ENCODE data around the gene ISYNA1.

Gene ISYNA1

DNA sequence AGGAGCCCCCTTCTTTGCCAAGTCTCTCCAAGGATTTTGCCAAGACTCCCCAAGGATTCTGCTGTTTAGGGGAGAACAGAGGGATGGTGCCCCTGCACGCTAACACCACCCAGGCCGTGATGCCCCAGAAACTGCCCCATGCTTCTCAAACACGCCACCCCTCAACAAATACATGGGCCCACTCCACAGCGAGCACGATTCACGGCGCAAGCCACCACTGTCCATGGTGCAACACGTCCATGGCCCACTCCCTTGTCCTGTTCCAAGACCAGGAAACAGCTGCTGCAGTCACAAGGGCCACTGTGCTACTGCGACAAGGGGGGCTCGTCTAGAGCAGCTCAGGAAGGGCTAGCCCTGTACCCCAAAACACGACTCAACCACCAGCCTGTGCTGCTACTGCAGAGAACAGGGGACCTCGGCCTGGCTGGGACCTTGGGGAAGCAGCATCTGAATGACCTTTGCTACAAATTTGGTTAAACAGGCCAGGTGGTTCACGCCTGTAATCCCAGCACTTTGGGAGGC is 36.5 kb upstream of the ISYNA1 start:
- Histone ChIP-seq H3K9ac (ENCODE audit: low read length) (no peak overlapping the region), H3K4ac (ENCODE audit: low read depth, low read length) (no peak overlapping the region), H4K12ac (ENCODE audit: low read depth, low read length) (no peak overlapping the region), H2AFZ (ENCODE audit: insufficient read depth, low read length, poor library complexity) (no peak overlapping the region), H3K4me3 (ENCODE audit: low read depth, low read length) (no peak overlapping the region), H3K14ac (ENCODE audit: low read length) (no peak overlapping the region), H4K8ac (ENCODE audit: low read depth, low read length) (no peak overlapping the region), H3K18ac (ENCODE audit: low read length) (peak overlapping the region; percentile 28), H3K4me1 (ENCODE audit: control insufficient read depth in 1 of 2, insufficient read depth in 2 of 2, low read length in 2 of 2) (peaks cover 10 to 11% of the 10 kb centered on the region in 2 experiments), H3K23ac (ENCODE audit: low read length) (no peak overlapping the region), H4K91ac (ENCODE audit: low read depth, low read length) (no peak overlapping the region), H3K4me2 (ENCODE audit: low read length) (no peak overlapping the region), H2AK5ac (ENCODE audit: low read length) (no peak overlapping the region), H3K27ac (ENCODE audit: low read depth, low read length) (no peak overlapping the region), H3K9me3 (ENCODE audit: insufficient read depth, low read depth, low read length) (no peaks in the 10 kb centered on the region), H2BK5ac (ENCODE audit: low read depth, low read length, poor library complexity) (no peak overlapping the region), H3K79me2 (ENCODE audit: control insufficient read depth, insufficient read depth, low read length, poor library complexity) (peaks cover 5% of the 10 kb centered on the region), H3K79me1 (ENCODE audit: low read length) (peaks cover 4% of the 10 kb centered on the region), H2BK120ac (ENCODE audit: insufficient read depth, low read length, poor library complexity) (no peak overlapping the region), H3K27me3 (ENCODE audit: insufficient read depth, low read length) (no peaks in the 10 kb centered on the region), H2BK12ac (ENCODE audit: low read length) (no peak overlapping the region), H3K36me3 (ENCODE audit: control insufficient read depth in 1 of 2, insufficient read depth in 2 of 2, low read length in 2 of 2) (peaks cover 0 to 7% of the 10 kb centered on the region in 2 experiments)
- no peak for DNase-seq
- WGBS (ENCODE audit: extremely low coverage, insufficient coverage, insufficient read length) = no CpG with 5 or more reads among the region's 13 CpGs

DNA sequence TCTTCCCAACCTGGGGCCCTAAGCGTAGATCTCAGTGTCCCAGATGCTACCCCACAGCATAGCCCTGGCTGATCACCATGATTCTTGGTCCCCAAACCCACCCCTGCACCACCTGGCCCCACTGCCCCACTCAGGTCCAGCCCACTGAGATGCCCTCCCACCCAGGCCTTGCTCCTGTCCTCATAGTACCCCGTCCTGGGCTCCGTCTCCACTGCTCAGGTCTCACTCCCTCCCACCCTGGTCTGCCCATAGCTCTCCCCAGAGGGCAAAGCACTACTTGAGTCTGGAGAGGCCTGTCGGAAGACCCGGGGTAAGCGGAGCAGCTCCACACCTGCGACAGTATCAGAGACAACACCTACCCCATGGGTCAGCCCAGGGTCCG is 35.8 kb upstream of the ISYNA1 start:
- no peaks in the 10 kb centered on the region for H3K27me3 ChIP-seq (ENCODE audit: insufficient read depth, low read length)
- no peak overlapping the region for H4K91ac ChIP-seq (ENCODE audit: low read depth, low read length)
- H4K12ac ChIP-seq (ENCODE audit: low read depth, low read length) = no peak overlapping the region
- no peak overlapping the region for H3K27ac ChIP-seq (ENCODE audit: low read depth, low read length)
- H4K8ac ChIP-seq (ENCODE audit: low read depth, low read length) = no peak overlapping the region
- H3K4me2 ChIP-seq (ENCODE audit: low read length) = no peak overlapping the region
- no peak overlapping the region for H3K4me3 ChIP-seq (ENCODE audit: low read depth, low read length)
- H2AK5ac ChIP-seq (ENCODE audit: low read length) = no peak overlapping the region
- no peak overlapping the region for H2BK120ac ChIP-seq (ENCODE audit: insufficient read depth, low read length, poor library complexity)
- H3K4me1 ChIP-seq (ENCODE audit: control insufficient read depth in 1 of 2, insufficient read depth in 2 of 2, low read length in 2 of 2) = peaks cover 6% of the 10 kb centered on the region in 2 experiments
- H2BK5ac ChIP-seq (ENCODE audit: low read depth, low read length, poor library complexity) = no peak overlapping the region
- no peak overlapping the region for H2BK12ac ChIP-seq (ENCODE audit: low read length)
- no peak overlapping the region for H3K4ac ChIP-seq (ENCODE audit: low read depth, low read length)
- no CpG with 5 or more reads among the region's 8 CpGs for WGBS (ENCODE audit: extremely low coverage, insufficient coverage, insufficient read length)
- peaks cover 5% of the 10 kb centered on the region for H3K79me2 ChIP-seq (ENCODE audit: control insufficient read depth, insufficient read depth, low read length, poor library complexity)
- no peak overlapping the region for H2AFZ ChIP-seq (ENCODE audit: insufficient read depth, low read length, poor library complexity)
- no peak overlapping the region for H3K9ac ChIP-seq (ENCODE audit: low read length)
- H3K9me3 ChIP-seq (ENCODE audit: insufficient read depth, low read depth, low read length) = no peaks in the 10 kb centered on the region
- peaks cover 4% of the 10 kb centered on the region for H3K79me1 ChIP-seq (ENCODE audit: low read length)
- H3K36me3 ChIP-seq (ENCODE audit: control insufficient read depth in 1 of 2, insufficient read depth in 2 of 2, low read length in 2 of 2) = peaks cover 3 to 7% of the 10 kb centered on the region in 2 experiments
- no peak overlapping the region for H3K14ac ChIP-seq (ENCODE audit: low read length)
- no peak overlapping the region for H3K23ac ChIP-seq (ENCODE audit: low read length)
- no peak for DNase-seq
- no peak overlapping the region for H3K18ac ChIP-seq (ENCODE audit: low read length)

GRCh38 chr19:18473003-18473705 is 35.2 kb upstream of the ISYNA1 start:
- Histone ChIP-seq H2BK12ac (ENCODE audit: low read length) (no peak overlapping the region), H2BK120ac (ENCODE audit: insufficient read depth, low read length, poor library complexity) (no peak overlapping the region), H3K18ac (ENCODE audit: low read length) (no peak overlapping the region), H3K4me2 (ENCODE audit: low read length) (no peak overlapping the region), H4K8ac (ENCODE audit: low read depth, low read length) (no peak overlapping the region), H3K36me3 (ENCODE audit: control insufficient read depth in 1 of 2, insufficient read depth in 2 of 2, low read length in 2 of 2) (peaks cover 3 to 7% of the 10 kb centered on the region in 2 experiments), H3K9me3 (ENCODE audit: insufficient read depth, low read depth, low read length) (no peaks in the 10 kb centered on the region), H3K9ac (ENCODE audit: low read length) (no peak overlapping the region), H3K4ac (ENCODE audit: low read depth, low read length) (no peak overlapping the region), H3K14ac (ENCODE audit: low read length) (no peak overlapping the region), H3K27ac (ENCODE audit: low read depth, low read length) (no peak overlapping the region), H2AFZ (ENCODE audit: insufficient read depth, low read length, poor library complexity) (no peak overlapping the region), H3K27me3 (ENCODE audit: insufficient read depth, low read length) (no peaks in the 10 kb centered on the region), H2AK5ac (ENCODE audit: low read length) (no peak overlapping the region), H4K12ac (ENCODE audit: low read depth, low read length) (no peak overlapping the region), H2BK5ac (ENCODE audit: low read depth, low read length, poor library complexity) (no peak overlapping the region), H4K91ac (ENCODE audit: low read depth, low read length) (no peak overlapping the region), H3K79me1 (ENCODE audit: low read length) (no peaks in the 10 kb centered on the region), H3K4me1 (ENCODE audit: control insufficient read depth in 1 of 2, insufficient read depth in 2 of 2, low read length in 2 of 2) (peaks cover 3% of the 10 kb centered on the region in 2 experiments), H3K79me2 (ENCODE audit: control insufficient read depth, insufficient read depth, low read length, poor library complexity) (peaks cover 3% of the 10 kb centered on the region), H3K4me3 (ENCODE audit: low read depth, low read length) (no peak overlapping the region), H3K23ac (ENCODE audit: low read length) (no peak overlapping the region)
- DNase-seq = no peak
- WGBS (ENCODE audit: extremely low coverage, insufficient coverage, insufficient read length) = no CpG with 5 or more reads among the region's 8 CpGs

DNA sequence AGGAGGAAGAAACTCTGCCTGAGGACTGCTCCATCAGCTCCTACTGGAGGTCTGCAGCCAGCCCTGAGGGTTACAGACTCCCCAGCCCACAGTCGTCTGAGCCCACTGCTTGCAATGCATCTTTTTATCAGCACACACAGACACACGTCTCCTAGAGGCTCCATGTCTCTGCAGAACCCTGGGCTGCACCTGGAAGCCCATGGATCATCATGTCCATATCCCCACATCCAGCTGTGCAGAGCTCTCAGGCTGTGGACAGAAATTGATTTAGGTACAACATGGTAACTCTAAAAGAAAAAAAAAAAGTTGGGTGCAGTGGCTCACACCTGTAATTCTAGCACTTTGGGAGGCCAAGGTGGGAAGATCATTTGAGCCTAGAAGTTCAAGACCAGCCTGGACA is 32.9 kb upstream of the ISYNA1 start:
- Histone ChIP-seq H2BK5ac (ENCODE audit: low read depth, low read length, poor library complexity) (no peak overlapping the region), H3K4me1 (ENCODE audit: control insufficient read depth in 1 of 2, insufficient read depth in 2 of 2, low read length in 2 of 2) (peaks cover 0 to 3% of the 10 kb centered on the region in 2 experiments), H3K9ac (ENCODE audit: low read length) (no peak overlapping the region), H4K8ac (ENCODE audit: low read depth, low read length) (no peak overlapping the region), H3K4me3 (ENCODE audit: low read depth, low read length) (no peak overlapping the region), H3K79me2 (ENCODE audit: control insufficient read depth, insufficient read depth, low read length, poor library complexity) (no peaks in the 10 kb centered on the region), H4K12ac (ENCODE audit: low read depth, low read length) (no peak overlapping the region), H3K36me3 (ENCODE audit: control insufficient read depth in 1 of 2, insufficient read depth in 2 of 2, low read length in 2 of 2) (peaks cover 6 to 12% of the 10 kb centered on the region in 2 experiments), H4K91ac (ENCODE audit: low read depth, low read length) (no peak overlapping the region), H3K18ac (ENCODE audit: low read length) (no peak overlapping the region), H2AK5ac (ENCODE audit: low read length) (no peak overlapping the region), H3K27ac (ENCODE audit: low read depth, low read length) (no peak overlapping the region), H3K4me2 (ENCODE audit: low read length) (no peak overlapping the region), H3K79me1 (ENCODE audit: low read length) (no peaks in the 10 kb centered on the region), H3K4ac (ENCODE audit: low read depth, low read length) (no peak overlapping the region), H3K14ac (ENCODE audit: low read length) (no peak overlapping the region), H3K9me3 (ENCODE audit: insufficient read depth, low read depth, low read length) (no peaks in the 10 kb centered on the region), H2BK120ac (ENCODE audit: insufficient read depth, low read length, poor library complexity) (no peak overlapping the region), H2BK12ac (ENCODE audit: low read length) (no peak overlapping the region), H3K23ac (ENCODE audit: low read length) (no peak overlapping the region), H3K27me3 (ENCODE audit: insufficient read depth, low read length) (no peaks in the 10 kb centered on the region), H2AFZ (ENCODE audit: insufficient read depth, low read length, poor library complexity) (no peak overlapping the region)
- no CpG with 5 or more reads among the region's 2 CpGs for WGBS (ENCODE audit: extremely low coverage, insufficient coverage, insufficient read length)
- DNase-seq = no peak
